HCT116 (cell line): ENCODE results near the gene EIF2AK3. TPM values are rescaled to one million over a fixed set of nuclear protein-coding genes. Genes with fewer than 3 reads are reported as not detected.

Source experiments
- ATAC-seq: fragments of 200-7000 bp; cut with Tn5 transposase; 2 replicates; pipeline ENCODE4 v1.9.1; 2020; ENCODE audit warnings: mild to moderate bottlenecking, moderate library complexity
- BruUV-seq: library from RNA; stranded (reverse); fragments of 400-500 nt; replicated peaks from 2 replicates; lab custom pipeline; 2021; lab: Mats Ljungman, UMichigan
- CTCF ChIA-PET: fragments of 300-600 bp; sonication (Branson Sonifier 250); formaldehyde crosslinking; loops from one replicate; lab custom pipeline; 2021; ENCODE audit warnings: antibody characterized with exemption; lab: Charles Lee
- POLR2A ChIA-PET: fragments of 300-600, 350-600 bp; sonication (Branson Sonifier 250); formaldehyde crosslinking; loops from one replicate; lab custom pipeline; 2021; ENCODE audit warnings: antibody characterized with exemption; lab: Charles Lee
- RAD21 ChIA-PET, 2 experiments: fragments of 300-600 bp; sonication (Branson Sonifier 250); formaldehyde crosslinking; loops; one replicate each; lab custom pipeline; 2023; ENCODE audit warnings: low total read pairs in 2 of 2; ENCODE audit not compliant: uncharacterized antibody in 2 of 2, unreplicated experiment in 2 of 2, low non-redundant PET in 1 of 2; lab: Charles Lee
- DNase-seq: peaks from one replicate; pipeline ENCODE4 v3.0.0-alpha.2; 2010; ENCODE audit warnings: low read depth, low spot score
- H2AFZ ChIP-seq: fragments of 200-600 bp; shearing (Covaris generic), sonication (generic); 2 replicates; pipeline ENCODE4 v1.6.1; 2017; ENCODE audit warnings: low read depth, mixed run types, mixed read lengths, antibody characterized with exemption, low read length; ENCODE audit not compliant: poor library complexity, severe bottlenecking
- H3K27ac ChIP-seq: 2 replicates; pipeline ENCODE4 v1.5.1; 2012; ENCODE audit warnings: low read depth, low read length
- H3K27me3 ChIP-seq: fragments of 200-600 bp; sonication (generic); 2 replicates; pipeline ENCODE4 v1.6.1; 2016; ENCODE audit warnings: mixed run types, low read length, mixed read lengths; ENCODE audit not compliant: insufficient read depth
- H3K36me3 ChIP-seq, 2 experiments: fragments of 200-500 bp in 1 of 2; fragments of 200-600 bp in 1 of 2; sonication (Bioruptor generic) in 1 of 2; sonication (generic) in 1 of 2; 2 replicates each; pipeline versions ENCODE4 v1.5.1 to v1.6.1; 2014 to 2016; ENCODE audit warnings: low read length in 2 of 2, inconsistent platforms in 1 of 2, mixed read lengths in 1 of 2, mixed run types in 1 of 2; ENCODE audit not compliant: insufficient read depth in 2 of 2, control insufficient read depth in 1 of 2
- H3K4me1 ChIP-seq, 2 experiments: fragments of 200-600 bp in 1 of 2; sonication (generic) in 1 of 2; 2 replicates each; pipeline versions ENCODE4 v1.5.1 to v1.6.1; 2012 to 2017; ENCODE audit warnings: low read length in 2 of 2, inconsistent platforms in 1 of 2, mild to moderate bottlenecking in 1 of 2, mixed read lengths in 1 of 2, mixed run types in 1 of 2, moderate library complexity in 1 of 2; ENCODE audit not compliant: insufficient read depth in 2 of 2, control insufficient read depth in 1 of 2
- H3K4me2 ChIP-seq: fragments of 200-600 bp; sonication (generic); 2 replicates; pipeline ENCODE4 v1.6.1; 2017; ENCODE audit warnings: mixed run types, low read length, mixed read lengths
- H3K4me3 ChIP-seq, 2 experiments: fragments of 200-600 bp in 1 of 2; sonication (generic) in 1 of 2; replicated peaks in 1 of 2; 2 replicates each; pipeline ENCODE4 v1.5.1; 2011 to 2016; ENCODE audit warnings: low read length in 2 of 2, control low read depth in 1 of 2, low read depth in 1 of 2, mild to moderate bottlenecking in 1 of 2, mixed read lengths in 1 of 2, mixed run types in 1 of 2
- H3K79me2 ChIP-seq: fragments of 200-600 bp; sonication (generic); 2 replicates; pipeline ENCODE4 v1.6.1; 2017; ENCODE audit warnings: mild to moderate bottlenecking, mixed run types, low read length, moderate library complexity, mixed read lengths; ENCODE audit not compliant: insufficient read depth
- H3K9ac ChIP-seq: fragments of 200-600 bp; sonication (generic); 2 replicates; pipeline ENCODE4 v1.6.1; 2016; ENCODE audit warnings: low read length, mixed read lengths
- H3K9me2 ChIP-seq: fragments of 200-600 bp; sonication (generic), shearing (Covaris generic); 2 replicates; pipeline ENCODE4 v1.6.1; 2017; ENCODE audit warnings: mixed run types, mild to moderate bottlenecking, moderate library complexity; ENCODE audit not compliant: insufficient read depth
- H3K9me3 ChIP-seq, 2 experiments: fragments of 200-500 bp in 1 of 2; fragments of 200-600 bp in 1 of 2; sonication (Bioruptor generic) in 1 of 2; sonication (generic) in 1 of 2; 2 replicates each; pipeline ENCODE4 v1.6.1; 2014 to 2017; ENCODE audit warnings: low read length in 2 of 2, mixed read lengths in 2 of 2, inconsistent platforms in 1 of 2, low read depth in 1 of 2, mild to moderate bottlenecking in 1 of 2, mixed run types in 1 of 2, moderate library complexity in 1 of 2; ENCODE audit not compliant: control insufficient read depth in 1 of 2, insufficient read depth in 1 of 2
- H4K20me1 ChIP-seq: fragments of 200-600 bp; sonication (generic), shearing (Covaris generic); 2 replicates; pipeline ENCODE4 v1.6.1; 2017; ENCODE audit warnings: mixed run types, mild to moderate bottlenecking, moderate library complexity; ENCODE audit not compliant: insufficient read depth
- EGR1 ChIP-seq: IDR thresholded peaks from 2 replicates; pipeline ENCODE4 v1.6.1; 2012; ENCODE audit warnings: low read depth
- EZH2phosphoT487 ChIP-seq: fragments of 200-600 bp; IDR thresholded peaks from 2 replicates; pipeline ENCODE4 v1.6.1; 2018; ENCODE audit warnings: antibody characterized with exemption, borderline replicate concordance
- POLR2AphosphoS5 ChIP-seq: IDR thresholded peaks from 2 replicates; pipeline ENCODE4 v1.6.1; 2011; ENCODE audit warnings: mild to moderate bottlenecking, low read depth, low read length, moderate library complexity
- RAD21 ChIP-seq: IDR thresholded peaks from 2 replicates; pipeline ENCODE4 v1.6.1; 2012; ENCODE audit warnings: low read depth, mild to moderate bottlenecking
- SP1 ChIP-seq: IDR thresholded peaks from 2 replicates; pipeline ENCODE4 v1.6.1; 2012; ENCODE audit warnings: low read depth
- TCF7L2 ChIP-seq: IDR thresholded peaks from 2 replicates; pipeline ENCODE4 v1.7.0; 2011; ENCODE audit warnings: borderline replicate concordance, inconsistent platforms; ENCODE audit not compliant: insufficient read depth, insufficient read length; ENCODE audit errors: extremely low read depth
- ZFX ChIP-seq: fragments of 450-650 bp; IDR thresholded peaks from 2 replicates; pipeline ENCODE4 v1.6.1; 2017
- intact Hi-C: fragments of 100-400 bp; cut with micrococcal nuclease; formaldehyde crosslinking; loops from 2 replicates; pipeline ENCODE4 v1.10.0; 2022
- total RNA-seq: library from RNA; stranded (reverse); gene quantifications from one replicate; pipeline ENCODE4 v1.2.1, GENCODE V29; 2021; ENCODE audit not compliant: unreplicated experiment
- TF ChIP-seq, protein P1 (sequence below), 3 experiments: fragments of 200-600 bp in 1 of 3; sonication (generic) in 1 of 3; IDR thresholded peaks in 2 of 3; conservative IDR thresholded peaks in 1 of 3; 2 replicates each; pipeline ENCODE4 v1.5.1; 2012 to 2017; ENCODE audit warnings: low read depth in 2 of 3, low read length in 2 of 3, antibody characterized with exemption in 1 of 3, borderline replicate concordance in 1 of 3, control low read depth in 1 of 3, mild to moderate bottlenecking in 1 of 3, mixed read lengths in 1 of 3, mixed run types in 1 of 3, moderate library complexity in 1 of 3; ENCODE audit not compliant: insufficient read depth in 1 of 3
- TF ChIP-seq, protein P2 (sequence below): IDR thresholded peaks from 2 replicates; pipeline ENCODE4 v1.6.1; 2011; ENCODE audit warnings: mild to moderate bottlenecking, low read length, moderate library complexity; ENCODE audit not compliant: insufficient replicate concordance; ENCODE audit errors: extremely low read depth
- TF ChIP-seq, protein P3 (sequence below): IDR thresholded peaks from 2 replicates; pipeline ENCODE4 v1.6.1; 2012
- TF ChIP-seq, protein P4 (sequence below): IDR thresholded peaks from 2 replicates; pipeline ENCODE4 v1.6.1; 2012

Gene EIF2AK3
- total RNA-seq, 1 experiment from 2014 or later: 8.9 TPM

DNA sequence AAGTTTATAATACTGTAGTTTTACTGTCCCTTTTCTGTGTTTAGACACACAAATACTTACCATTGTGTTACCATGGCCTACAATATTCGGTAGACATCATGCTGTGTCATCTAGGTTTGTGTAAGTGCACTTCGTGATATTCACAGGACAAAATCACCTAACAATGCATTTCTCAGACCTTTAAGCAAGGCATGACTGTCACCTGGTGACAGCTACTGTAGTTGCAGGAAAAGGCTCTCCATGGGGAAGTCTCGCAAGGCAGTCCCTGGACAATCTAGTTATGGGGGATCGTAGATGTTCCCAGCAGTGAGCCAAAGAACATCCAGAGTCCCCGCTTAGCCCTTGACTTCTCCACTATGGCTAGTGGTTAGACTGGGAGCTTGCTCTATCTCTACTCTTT, 73.1 kb downstream of the EIF2AK3 start:
- POLR2A ChIA-PET: no interaction called here
- Histone ChIP-seq H3K4me2 (no peak overlapping the region), H3K27me3 (no peaks in the 10 kb centered on the region), H3K79me2 (no peaks in the 10 kb centered on the region), H4K20me1 (no peaks in the 10 kb centered on the region), H3K4me3 (no peak overlapping the region), H3K9ac (no peak overlapping the region), H3K9me3 (no peaks in the 10 kb centered on the region), H3K36me3 (no peaks in the 10 kb centered on the region), H3K9me2 (no peaks in the 10 kb centered on the region), H3K4me1 (no peaks in the 10 kb centered on the region), H2AFZ (no peak overlapping the region), H3K27ac (no peak overlapping the region)
- ATAC-seq (peak; percentile 54; the same call in 1 of the 2 replicates), DNase-seq (no peak)
- CTCF ChIA-PET: no interaction called here
- TF ChIP-seq, protein P1, sequence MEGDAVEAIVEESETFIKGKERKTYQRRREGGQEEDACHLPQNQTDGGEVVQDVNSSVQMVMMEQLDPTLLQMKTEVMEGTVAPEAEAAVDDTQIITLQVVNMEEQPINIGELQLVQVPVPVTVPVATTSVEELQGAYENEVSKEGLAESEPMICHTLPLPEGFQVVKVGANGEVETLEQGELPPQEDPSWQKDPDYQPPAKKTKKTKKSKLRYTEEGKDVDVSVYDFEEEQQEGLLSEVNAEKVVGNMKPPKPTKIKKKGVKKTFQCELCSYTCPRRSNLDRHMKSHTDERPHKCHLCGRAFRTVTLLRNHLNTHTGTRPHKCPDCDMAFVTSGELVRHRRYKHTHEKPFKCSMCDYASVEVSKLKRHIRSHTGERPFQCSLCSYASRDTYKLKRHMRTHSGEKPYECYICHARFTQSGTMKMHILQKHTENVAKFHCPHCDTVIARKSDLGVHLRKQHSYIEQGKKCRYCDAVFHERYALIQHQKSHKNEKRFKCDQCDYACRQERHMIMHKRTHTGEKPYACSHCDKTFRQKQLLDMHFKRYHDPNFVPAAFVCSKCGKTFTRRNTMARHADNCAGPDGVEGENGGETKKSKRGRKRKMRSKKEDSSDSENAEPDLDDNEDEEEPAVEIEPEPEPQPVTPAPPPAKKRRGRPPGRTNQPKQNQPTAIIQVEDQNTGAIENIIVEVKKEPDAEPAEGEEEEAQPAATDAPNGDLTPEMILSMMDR (IDR thresholded peaks at IDR 0.05 in 2 of 3, conservative IDR thresholded peaks at IDR 0.05 in 1 of 3; ENCODE audit: borderline replicate concordance in 1 of 3, insufficient read depth in 1 of 3, low read depth in 2 of 3, low read length in 2 of 3): peak; percentile 26 to 44 (median 34); a peak in 4 of 6 replicates
- TF ChIP-seq RAD21 (peak; percentile 61), ZFX (no peak)
- intact Hi-C loops: loop anchor here (5.0 kb wide), 1 partner anchor 362 kb away; no protein-coding TSS in a partner anchor
- RAD21 ChIA-PET: no interaction called here
- no TSS peak for BruUV-seq

DNA sequence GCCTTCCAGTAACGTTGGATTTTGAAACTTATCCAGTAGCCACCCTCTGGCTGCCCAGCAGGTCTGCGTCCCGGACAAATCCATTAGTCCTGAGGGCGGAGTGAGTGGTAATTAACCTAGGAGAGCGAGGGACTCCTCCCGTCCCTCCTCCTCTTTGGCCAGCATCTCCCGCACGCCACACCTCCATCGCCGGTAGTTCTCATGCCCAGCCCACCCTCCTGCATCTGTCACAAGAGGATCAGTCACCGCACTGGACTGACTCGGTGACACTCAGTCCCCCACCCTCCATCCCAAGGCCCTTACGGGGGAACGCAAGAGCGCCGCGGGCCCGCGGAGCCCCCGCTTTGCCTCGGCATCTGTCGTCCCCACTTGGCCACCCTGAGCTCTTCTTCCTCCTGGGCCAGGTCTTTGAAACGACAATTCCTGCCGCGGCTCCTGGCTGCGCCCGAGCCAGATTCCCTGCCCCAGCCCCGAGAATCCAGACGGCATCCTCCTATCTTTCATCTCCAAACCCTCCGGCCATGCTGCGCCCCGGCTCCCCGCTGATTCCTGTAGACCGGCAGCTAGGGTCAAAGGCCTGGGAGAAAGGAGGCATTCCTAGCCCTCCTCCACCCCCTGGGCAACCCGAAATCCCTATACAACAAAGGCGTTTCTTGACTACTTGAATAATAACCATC, 77.5 kb downstream of the EIF2AK3 start:
- H3K4me1 ChIP-seq: peaks cover 0 to 7% of the 10 kb centered on the region in 2 experiments; a peak in 2 of 4 replicates
- no TSS peak for BruUV-seq
- ChIA-PET RAD21 (no interaction called here), CTCF (no interaction called here), POLR2A (no interaction called here)
- H3K27me3 ChIP-seq: no peaks in the 10 kb centered on the region
- intact Hi-C loops: loop anchor here (5.0 kb wide), 1 partner anchor 357 kb away; no protein-coding TSS in a partner anchor
- ATAC-seq (no peak), DNase-seq (no peak)
- H3K27ac ChIP-seq: no peak overlapping the region
- H3K4me3 ChIP-seq: no peak overlapping the region
- no peak overlapping the region for H2AFZ ChIP-seq
- no peaks in the 10 kb centered on the region for H3K36me3 ChIP-seq
- no peaks in the 10 kb centered on the region for H3K9me2 ChIP-seq
- no peak overlapping the region for H3K9ac ChIP-seq
- no peak overlapping the region for H3K4me2 ChIP-seq
- H3K79me2 ChIP-seq: no peaks in the 10 kb centered on the region
- H3K9me3 ChIP-seq: no peaks in the 10 kb centered on the region
- no peaks in the 10 kb centered on the region for H4K20me1 ChIP-seq
- TF ChIP-seq POLR2AphosphoS5: no peak
- TF ChIP-seq, protein P2, sequence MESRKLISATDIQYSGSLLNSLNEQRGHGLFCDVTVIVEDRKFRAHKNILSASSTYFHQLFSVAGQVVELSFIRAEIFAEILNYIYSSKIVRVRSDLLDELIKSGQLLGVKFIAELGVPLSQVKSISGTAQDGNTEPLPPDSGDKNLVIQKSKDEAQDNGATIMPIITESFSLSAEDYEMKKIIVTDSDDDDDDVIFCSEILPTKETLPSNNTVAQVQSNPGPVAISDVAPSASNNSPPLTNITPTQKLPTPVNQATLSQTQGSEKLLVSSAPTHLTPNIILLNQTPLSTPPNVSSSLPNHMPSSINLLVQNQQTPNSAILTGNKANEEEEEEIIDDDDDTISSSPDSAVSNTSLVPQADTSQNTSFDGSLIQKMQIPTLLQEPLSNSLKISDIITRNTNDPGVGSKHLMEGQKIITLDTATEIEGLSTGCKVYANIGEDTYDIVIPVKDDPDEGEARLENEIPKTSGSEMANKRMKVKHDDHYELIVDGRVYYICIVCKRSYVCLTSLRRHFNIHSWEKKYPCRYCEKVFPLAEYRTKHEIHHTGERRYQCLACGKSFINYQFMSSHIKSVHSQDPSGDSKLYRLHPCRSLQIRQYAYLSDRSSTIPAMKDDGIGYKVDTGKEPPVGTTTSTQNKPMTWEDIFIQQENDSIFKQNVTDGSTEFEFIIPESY: no peak
- no peak for TF ChIP-seq EGR1
- TF ChIP-seq, protein P3, sequence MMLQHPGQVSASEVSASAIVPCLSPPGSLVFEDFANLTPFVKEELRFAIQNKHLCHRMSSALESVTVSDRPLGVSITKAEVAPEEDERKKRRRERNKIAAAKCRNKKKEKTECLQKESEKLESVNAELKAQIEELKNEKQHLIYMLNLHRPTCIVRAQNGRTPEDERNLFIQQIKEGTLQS: no peak
- TF ChIP-seq RAD21: no peak
- no peak for TF ChIP-seq SP1
- TF ChIP-seq TCF7L2: no peak
- TF ChIP-seq, protein P4, sequence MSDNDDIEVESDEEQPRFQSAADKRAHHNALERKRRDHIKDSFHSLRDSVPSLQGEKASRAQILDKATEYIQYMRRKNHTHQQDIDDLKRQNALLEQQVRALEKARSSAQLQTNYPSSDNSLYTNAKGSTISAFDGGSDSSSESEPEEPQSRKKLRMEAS: no peak
- TF ChIP-seq ZFX: no peak
- no peak for TF ChIP-seq EZH2phosphoT487
